Erythroblast (primary cell): ENCODE measurements around the gene BLOC1S5.

ENCODE experiments used
- GATA1 ChIP-seq: IDR thresholded peaks from 2 replicates; pipeline ENCODE4 v1.6.1; 2011; ENCODE audit warnings: low read depth, mild to moderate bottlenecking, control low read depth, low read length, moderate library complexity
- POLR2A ChIP-seq: IDR thresholded peaks from 2 replicates; pipeline ENCODE4 v1.6.1; 2011; ENCODE audit warnings: mild to moderate bottlenecking, low read length

DNA sequence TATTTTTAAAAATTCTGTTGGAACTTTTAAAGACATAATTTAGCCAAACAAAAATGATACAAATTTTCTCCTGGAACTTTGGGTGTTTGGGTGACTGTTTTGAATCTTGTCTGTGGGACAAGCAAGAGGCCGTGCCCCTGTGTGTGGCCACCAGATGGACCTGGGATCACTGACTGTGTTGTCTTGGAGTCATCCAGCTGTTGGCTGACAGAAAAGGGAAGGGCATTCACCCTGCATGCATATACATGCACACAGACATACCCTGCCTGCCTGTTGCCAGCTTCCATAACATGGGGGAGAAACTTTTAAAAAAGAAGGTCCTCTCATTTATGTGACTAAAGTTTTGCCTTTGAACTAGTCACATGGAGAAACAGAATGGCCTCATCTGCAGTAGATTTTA is 72.7 kb downstream of the BLOC1S5 start:
- TF ChIP-seq POLR2A (no peak), GATA1 (no peak)
